Heart right ventricle (tissue), 16 donors: Measurements from ENCODE around the gene FAM131B. TPM values are rescaled to one million over a fixed set of nuclear protein-coding genes. Genes with fewer than 3 reads are reported as not detected.
"Not testable (repeated sequence)": the region's sequence is repeated elsewhere in the genome, so short reads cannot be mapped to it uniquely, and the experiment has no call there.

Source experiments
- ATAC-seq, 8 donors: fragments of 200-7000 bp; cut with Tn5 transposase; one replicate each; pipeline ENCODE4 v1.9.1; 2020; ENCODE audit warnings: mild to moderate bottlenecking in 8 of 8, moderate library complexity in 8 of 8, moderate number of reproducible peaks in 1 of 8
- DNase-seq, 2 donors: peaks; one replicate each; pipeline ENCODE4 v3.0.0-alpha.2; 2020
- H3K27ac ChIP-seq, 10 donors: fragments of 200-600 bp; sonication (generic) in 2 of 10; one replicate each; pipeline versions ENCODE4 v1.5.0 to v1.8.0; 2020 to 2022; ENCODE audit warnings: mild to moderate bottlenecking in 3 of 10
- H3K27me3 ChIP-seq, 7 donors: fragments of 200-600 bp; one replicate each; pipeline ENCODE4 v1.8.0; 2021 to 2022; ENCODE audit warnings: mild to moderate bottlenecking in 2 of 7
- H3K36me3 ChIP-seq, 9 donors: fragments of 200-600 bp; sonication (generic) in 1 of 9; one replicate each; pipeline versions ENCODE4 v1.5.0 to v1.8.0; 2020 to 2022; ENCODE audit warnings: mild to moderate bottlenecking in 2 of 9
- H3K4me1 ChIP-seq, 9 donors: fragments of 200-600 bp; sonication (generic) in 1 of 9; one replicate each; pipeline versions ENCODE4 v1.5.0 to v1.8.0; 2020 to 2022; ENCODE audit warnings: mild to moderate bottlenecking in 4 of 9
- H3K4me3 ChIP-seq, 10 donors: fragments of 200-600 bp; sonication (generic) in 2 of 10; one replicate each; pipeline versions ENCODE4 v1.5.0 to v1.8.0; 2020 to 2022; ENCODE audit warnings: mild to moderate bottlenecking in 7 of 10, moderate library complexity in 2 of 10
- H3K9me3 ChIP-seq, 11 donors: fragments of 200-600 bp in 10 of 11; sonication (generic) in 2 of 11; one replicate each; pipeline versions ENCODE4 v1.5.0 to v1.8.0; 2013 to 2022; ENCODE audit warnings: mild to moderate bottlenecking in 2 of 11, control low read depth in 1 of 11, moderate library complexity in 1 of 11
- WGBS, 2 donors: extraction: QIAGEN DNeasy Blood & Tissue Kit; methylation state at CpG; one replicate each; pipeline ENCODE4 v1.1.7; 2013; ENCODE audit warnings: inconsistent platforms in 1 of 2; 5-methylcytosine and 5-hydroxymethylcytosine counted together
- intact Hi-C, 10 donors: fragments of 100-400 bp; cut with DNase I; formaldehyde crosslinking; loops; one replicate each; pipeline versions ENCODE4 v1.11.1 to v1.14.2; 2022
- polyA plus RNA-seq, 2 donors: library from polyadenylated mRNA; stranded (reverse); fragments of 200-250 nt; gene quantifications; one replicate each; pipeline ENCODE4 v1.2.3, GENCODE V29; 2013
- total RNA-seq, 10 donors: library from RNA; stranded (reverse); fragmentation: NEBNext Ultra II Directional in 3 of 10; extraction: Animal tissue kit (Norgen Biotek cat#: 25700) in 3 of 10; gene quantifications; one replicate each; pipeline versions ENCODE4 v1.2.1 to v1.2.4, GENCODE V29; 2021 to 2023
- TF ChIP-seq, protein P1 (sequence below), 9 donors: fragments of 200-600 bp; sonication (generic) in 2 of 9; IDR thresholded peaks; one replicate each; pipeline versions ENCODE4 v1.5.0 to v1.8.0; 2021 to 2022; ENCODE audit warnings: antibody characterized with exemption in 9 of 9, mild to moderate bottlenecking in 5 of 9, moderate library complexity in 1 of 9
- donor health status: Arrhythmogenic right ventricular cardiomyopathy.
- donor health status: ischemic (EF 13 %, LVEDD 7.1; RV severe dilation, severe dysfunction).
- donor health status: healthy with polysubstance abuse.
- donor health status: DM: no; HTN: yes; CAD: no.
- donor health status: DM: no; HTN: no; CAD: no.
- donor health status: ischemic (EF 25% LVEDD 6.9; RV normal size, moderate dysfunction).
- donor health status: ischemic (EF 25% LVEDD 5.7; RV mildly dilated, moderate dysfunction).
- donor health status: healthy.
- donor health status: DM: yes; HTN: yes; CAD: no.
- donor health status: Ischemic cardiomyopathy.
- donor health status: ischemic (EF 35%, LVEDD 5.7; RV mildly dilated, moderate dysfunction).
- donor health status: nonischemic (EF 11% LVEDD 7.7; RV severe dilation, severe dysfunction).
- donor health status: DM: yes; HTN: yes; CAD: no.
- donor health status: PGD.
- donor health status: ischemic (EF 29% LVEDD 5.4; RV normal size, mild dysfunction).
- donor health status: nonischemic (EF 23%, LVEDD 6.1; RV moderate dilation, normal function).

The FAM131B gene
- total and polyA plus RNA-seq, 12 donors, result 0.07 to 1.2 (median 0.37) TPM; not detected in 1

DNA sequence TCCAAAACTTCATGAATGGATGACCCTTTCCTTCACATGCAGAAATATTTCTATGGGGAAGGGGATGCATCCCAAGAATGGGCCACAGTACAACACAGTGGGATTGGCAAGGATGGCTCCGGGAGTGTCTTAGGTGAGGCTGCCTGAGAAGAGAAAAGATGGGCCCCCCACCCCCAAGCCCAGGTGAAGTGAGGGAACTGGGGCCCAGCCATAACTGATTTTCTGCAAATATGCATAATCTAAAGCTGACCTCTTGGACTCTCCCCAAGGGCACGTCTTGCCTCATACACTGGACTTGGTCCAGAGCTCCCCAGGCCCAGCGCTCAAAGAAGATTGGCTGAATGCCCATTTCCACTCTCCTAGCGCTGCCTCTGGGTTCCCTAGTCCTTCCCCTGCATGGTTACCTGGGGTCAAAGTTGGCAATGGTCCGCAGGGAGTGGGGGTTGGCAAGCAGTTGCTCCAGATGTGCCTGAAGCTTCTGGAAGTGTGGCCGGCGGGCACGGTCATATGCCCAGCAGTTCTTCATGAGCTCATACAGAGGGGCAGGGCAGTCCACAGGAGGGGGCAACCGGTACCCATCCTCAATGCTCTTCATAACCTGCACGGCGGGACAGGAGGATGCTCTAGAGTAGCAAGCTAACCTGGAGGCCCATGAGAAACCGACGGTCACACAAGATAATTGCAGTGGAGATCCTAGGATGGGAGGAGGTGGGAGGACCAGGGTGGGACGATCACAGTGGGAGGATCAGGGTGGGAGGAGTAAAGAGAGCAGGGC, 30.9 kb upstream of the FAM131B start:
- TF ChIP-seq, protein P1, sequence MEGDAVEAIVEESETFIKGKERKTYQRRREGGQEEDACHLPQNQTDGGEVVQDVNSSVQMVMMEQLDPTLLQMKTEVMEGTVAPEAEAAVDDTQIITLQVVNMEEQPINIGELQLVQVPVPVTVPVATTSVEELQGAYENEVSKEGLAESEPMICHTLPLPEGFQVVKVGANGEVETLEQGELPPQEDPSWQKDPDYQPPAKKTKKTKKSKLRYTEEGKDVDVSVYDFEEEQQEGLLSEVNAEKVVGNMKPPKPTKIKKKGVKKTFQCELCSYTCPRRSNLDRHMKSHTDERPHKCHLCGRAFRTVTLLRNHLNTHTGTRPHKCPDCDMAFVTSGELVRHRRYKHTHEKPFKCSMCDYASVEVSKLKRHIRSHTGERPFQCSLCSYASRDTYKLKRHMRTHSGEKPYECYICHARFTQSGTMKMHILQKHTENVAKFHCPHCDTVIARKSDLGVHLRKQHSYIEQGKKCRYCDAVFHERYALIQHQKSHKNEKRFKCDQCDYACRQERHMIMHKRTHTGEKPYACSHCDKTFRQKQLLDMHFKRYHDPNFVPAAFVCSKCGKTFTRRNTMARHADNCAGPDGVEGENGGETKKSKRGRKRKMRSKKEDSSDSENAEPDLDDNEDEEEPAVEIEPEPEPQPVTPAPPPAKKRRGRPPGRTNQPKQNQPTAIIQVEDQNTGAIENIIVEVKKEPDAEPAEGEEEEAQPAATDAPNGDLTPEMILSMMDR (IDR thresholded peaks at IDR 0.05), result no peak
- H3K9me3 ChIP-seq, result no peaks in the 10 kb centered on the region
- intact Hi-C loops, result no loop called here
- WGBS, 2 donors, result 75 to 79% methylated on average over 14 of the region's 14 CpGs
- H3K27ac ChIP-seq, result peak overlapping the region in 3 of 10 donors; percentile 86 to 95 (median 88)
- ATAC-seq (no peak), DNase-seq (no peak)
- H3K27me3 ChIP-seq, result no peaks in the 10 kb centered on the region
- peaks cover 14 to 67% (median 62%) of the 10 kb centered on the region in 9 donors for H3K4me1 ChIP-seq
- peaks cover 0 to 47% (median 25%) of the 10 kb centered on the region in 9 donors for H3K36me3 ChIP-seq
- H3K4me3 ChIP-seq, result no peak overlapping the region

DNA sequence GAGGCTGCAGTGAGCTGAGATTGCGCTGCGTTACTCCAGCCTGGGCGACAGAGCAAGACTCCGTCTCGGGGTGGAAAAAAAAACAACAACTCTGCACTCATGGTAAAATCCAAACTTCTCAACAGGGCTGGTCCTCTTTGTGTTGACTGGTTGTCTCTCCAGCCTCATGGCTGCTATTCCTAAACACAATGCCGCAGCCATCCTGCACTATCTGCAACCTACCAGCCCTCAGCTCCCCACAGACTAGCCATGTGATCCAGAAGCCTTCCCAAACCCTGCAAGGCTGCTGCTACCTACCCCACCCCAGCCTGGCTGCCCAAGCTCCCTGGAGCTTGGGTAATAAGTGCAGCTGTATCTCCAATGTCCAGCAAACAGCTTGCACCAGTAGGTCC, 30.4 kb upstream of the FAM131B start:
- intact Hi-C loops, result no loop called here
- Histone ChIP-seq H3K4me1 (peaks cover 14 to 73% (median 62%) of the 10 kb centered on the region in 9 donors), H3K36me3 (peaks cover 0 to 52% (median 25%) of the 10 kb centered on the region in 9 donors), H3K9me3 (no peaks in the 10 kb centered on the region), H3K27me3 (no peaks in the 10 kb centered on the region), H3K4me3 (no peak overlapping the region), H3K27ac (peak overlapping the region in 9 of 10 donors; percentile 72 to 95 (median 86))
- DNase-seq, result no peak
- TF ChIP-seq, protein P1 (IDR thresholded peaks at IDR 0.05), result no peak
- WGBS, 2 donors, result 85 to 91% methylated on average over 6 of the region's 6 CpGs
- no peak for ATAC-seq

DNA sequence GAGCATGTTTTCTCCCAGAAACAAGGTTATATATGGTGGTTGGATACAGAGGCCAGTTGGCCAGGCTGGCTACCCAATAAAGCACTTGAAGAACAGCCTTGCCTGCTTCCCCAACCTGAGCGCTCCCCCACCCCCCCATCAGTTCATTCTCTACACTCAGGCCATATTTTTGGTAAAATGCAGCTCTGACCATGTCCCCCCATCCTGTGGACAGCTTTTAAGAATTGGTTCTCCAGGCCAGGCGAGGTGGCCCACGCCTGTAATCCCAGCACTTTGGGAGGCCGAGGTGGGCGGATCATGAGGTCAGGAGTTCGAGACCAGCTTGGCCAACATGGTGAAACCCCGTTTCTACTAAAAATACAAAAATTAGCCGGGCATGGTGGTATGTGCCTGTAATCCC, 29.9 kb upstream of the FAM131B start:
- 87 to 89% methylated on average over 8 of the region's 8 CpGs for WGBS, 2 donors
- H3K4me1 ChIP-seq, result peaks cover 14 to 78% (median 66%) of the 10 kb centered on the region in 9 donors
- H3K9me3 ChIP-seq, ATAC-seq, H3K27me3 ChIP-seq, DNase-seq, intact Hi-C loops, H3K4me3 ChIP-seq: not testable (repeated sequence)
- peak overlapping the region; percentile 69 to 95 (median 84) for H3K27ac ChIP-seq
- H3K36me3 ChIP-seq, result peaks cover 0 to 57% (median 25%) of the 10 kb centered on the region in 9 donors

DNA sequence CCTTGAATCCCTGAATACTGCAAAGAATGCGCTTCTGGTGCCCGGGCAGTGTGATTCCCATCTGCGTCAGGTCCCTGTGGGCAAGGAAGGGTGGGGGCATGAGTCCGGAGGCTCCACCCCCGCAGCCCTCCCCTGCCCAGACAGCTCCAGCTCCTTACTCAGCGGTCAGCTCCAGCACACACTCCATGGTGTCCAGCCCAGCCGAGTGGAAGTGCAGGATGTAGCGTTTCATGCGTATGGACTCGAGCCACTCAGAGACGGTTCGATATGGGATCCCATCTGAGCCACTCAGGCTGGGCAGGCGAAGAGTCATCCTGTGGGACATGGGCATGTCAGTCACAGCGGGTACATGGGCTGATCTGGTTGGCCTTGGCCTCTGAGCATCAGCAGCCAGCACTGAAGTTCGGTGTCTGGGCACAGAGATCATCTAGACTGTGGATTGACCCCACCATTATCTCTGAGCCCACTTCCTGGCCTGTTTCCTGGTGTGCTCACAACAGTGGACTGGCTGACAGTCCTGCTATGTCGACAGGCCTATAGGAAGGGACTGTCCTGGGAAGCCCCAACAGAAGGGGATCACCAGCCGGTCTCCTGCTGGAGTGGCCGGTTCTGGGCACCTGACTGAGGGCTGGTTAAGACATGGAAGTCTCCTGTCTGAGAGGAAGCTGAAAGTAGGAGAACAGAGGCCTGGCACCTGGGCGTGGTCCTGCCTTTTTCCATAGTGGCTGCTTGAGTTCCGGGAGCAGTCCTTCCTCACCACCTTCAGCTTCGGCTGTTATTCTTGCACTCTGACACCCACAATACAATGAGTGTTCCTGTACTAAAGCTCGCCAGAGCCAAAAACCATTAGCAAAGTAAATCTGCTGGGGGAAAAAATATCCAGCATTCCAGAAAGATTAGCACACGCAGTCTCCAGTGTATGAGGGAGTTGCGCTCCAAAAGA, 29.2 kb upstream of the FAM131B start:
- ATAC-seq, result peak; percentile 65 to 79 (median 74)
- H3K27me3 ChIP-seq, result no peaks in the 10 kb centered on the region
- intact Hi-C loops, result no loop called here
- DNase-seq, result peak; percentile 64 to 71
- H3K4me3 ChIP-seq, result peak overlapping the region in 1 of 10 donors; percentile 22
- H3K27ac ChIP-seq, result peak overlapping the region; percentile 69 to 95 (median 84)
- H3K4me1 ChIP-seq, result peaks cover 17 to 85% (median 73%) of the 10 kb centered on the region in 9 donors
- no peaks in the 10 kb centered on the region for H3K9me3 ChIP-seq
- TF ChIP-seq, protein P1 (IDR thresholded peaks at IDR 0.05), result no peak
- WGBS, 2 donors, result 42 to 53% methylated on average over 24 of the region's 24 CpGs
- H3K36me3 ChIP-seq, result peaks cover 0 to 64% (median 25%) of the 10 kb centered on the region in 9 donors
